A673 (cell line): Measurements from ENCODE around the gene WDR59.

ENCODE experiments used
- CTCF ChIP-seq: fragments of 300-800, 200-600 bp; sonication (generic); conservative IDR thresholded peaks from 2 replicates; pipeline ENCODE4 v1.5.1; 2017; ENCODE audit warnings: low read depth, mild to moderate bottlenecking, antibody characterized with exemption, low read length, moderate library complexity, mixed read lengths
- EZH2 ChIP-seq: fragments of 200-600 bp; sonication (generic); IDR thresholded peaks from 2 replicates; pipeline ENCODE4 v1.6.1; 2017; ENCODE audit warnings: borderline replicate concordance, low read depth, mild to moderate bottlenecking, mixed read lengths, antibody characterized with exemption, low read length; ENCODE audit not compliant: poor library complexity, severe bottlenecking

- TF ChIP-seq CTCF (no peak), EZH2 (no peak)
Observed at GRCh38 chr16:74909665-74910064, 75.3 kb downstream of the WDR59 start.
